PC-3 (cell line): Measurements from ENCODE around the gene DUSP18. TPM values are rescaled to one million over a fixed set of nuclear protein-coding genes. Genes with fewer than 3 reads are reported as not detected.

Source experiments
- ATAC-seq: fragments of 200-7000 bp; cut with Tn5 transposase; 2 replicates; pipeline ENCODE4 v1.9.1; 2020; ENCODE audit warnings: mild to moderate bottlenecking, moderate library complexity
- BruUV-seq: library from RNA; stranded (reverse); fragments of 400-500 nt; replicated peaks from 2 replicates; lab custom pipeline; 2021; lab: Mats Ljungman, UMichigan
- CTCF ChIA-PET: fragments of 300-600 bp; sonication (Branson Sonifier 250); formaldehyde crosslinking; loops from one replicate; lab custom pipeline; 2022; ENCODE audit warnings: antibody characterized with exemption; lab: Charles Lee
- POLR2A ChIA-PET: fragments of 300-600 bp; sonication (Branson Sonifier 250); formaldehyde crosslinking; loops from one replicate; lab custom pipeline; 2022; ENCODE audit warnings: antibody characterized with exemption; ENCODE audit not compliant: unreplicated experiment; lab: Charles Lee
- DNase-seq: peaks from one replicate; pipeline ENCODE4 v3.0.0-alpha.2; 2015
- H2AFZ ChIP-seq: fragments of 300-600 bp; sonication (generic); 2 replicates; pipeline ENCODE4 v1.6.0; 2016; ENCODE audit warnings: antibody characterized with exemption, low read length
- H3F3A ChIP-seq: fragments of 300-600 bp; sonication (generic); one replicate; pipeline ENCODE4 v1.6.0; 2017; ENCODE audit warnings: antibody characterized with exemption, low read length, control low read depth, mild to moderate bottlenecking; ENCODE audit not compliant: unreplicated experiment
- H3K27ac ChIP-seq: fragments of 300-600 bp; sonication (generic); 2 replicates; pipeline ENCODE4 v1.5.1; 2016; ENCODE audit warnings: mild to moderate bottlenecking, low read length
- H3K27me3 ChIP-seq: fragments of 300-600 bp; sonication (generic); 2 replicates; pipeline ENCODE4 v1.6.1; 2016; ENCODE audit warnings: low read length, mixed read lengths
- H3K36me3 ChIP-seq: fragments of 300-600 bp; sonication (generic); 2 replicates; pipeline ENCODE4 v1.6.1; 2016; ENCODE audit warnings: low read depth, mixed run types, low read length, mixed read lengths
- H3K4me1 ChIP-seq: fragments of 300-600 bp; sonication (generic); 2 replicates; pipeline ENCODE4 v1.5.1; 2016; ENCODE audit warnings: low read length; ENCODE audit not compliant: insufficient read depth
- H3K4me2 ChIP-seq: fragments of 300-600 bp; sonication (generic); 2 replicates; pipeline ENCODE4 v1.6.0; 2016; ENCODE audit warnings: low read length
- H3K4me3 ChIP-seq: fragments of 300-600 bp; sonication (generic); 2 replicates; pipeline ENCODE4 v1.5.1; 2016; ENCODE audit warnings: mild to moderate bottlenecking, low read length, mixed read lengths
- H3K79me2 ChIP-seq: fragments of 300-600 bp; sonication (generic); 2 replicates; pipeline ENCODE4 v1.6.1; 2017; ENCODE audit warnings: low read length, mixed read lengths
- H3K9ac ChIP-seq: fragments of 300-600 bp; sonication (generic); 2 replicates; pipeline ENCODE4 v1.6.0; 2016; ENCODE audit warnings: mild to moderate bottlenecking, low read length
- H3K9me2 ChIP-seq: fragments of 300-600 bp; sonication (generic); replicated peaks from 2 replicates; pipeline ENCODE4 v1.6.1; 2016; ENCODE audit warnings: mixed run types, low read length, mixed read lengths
- H3K9me3 ChIP-seq: fragments of 300-600 bp; sonication (generic); 2 replicates; pipeline ENCODE4 v1.6.1; 2016; ENCODE audit warnings: low read length, mixed read lengths
- H4K20me1 ChIP-seq: fragments of 300-600 bp; sonication (generic); 2 replicates; pipeline ENCODE4 v1.6.1; 2016; ENCODE audit warnings: low read length, mixed read lengths
- CTCF ChIP-seq: fragments of 300-600 bp; sonication (generic); conservative IDR thresholded peaks from 2 replicates; pipeline ENCODE4 v1.5.1; 2017; ENCODE audit warnings: antibody characterized with exemption, low read depth, mild to moderate bottlenecking, low read length
- EZH2 ChIP-seq: fragments of 300-600 bp; sonication (generic); IDR thresholded peaks from one replicate; pipeline ENCODE4 v1.6.1; 2017; ENCODE audit warnings: antibody characterized with exemption, mild to moderate bottlenecking, low read length; ENCODE audit not compliant: unreplicated experiment
- EZH2phosphoT487 ChIP-seq: fragments of 300-600 bp; sonication (generic); IDR thresholded peaks from 2 replicates; pipeline ENCODE4 v1.6.1; 2018; ENCODE audit warnings: mild to moderate bottlenecking, antibody characterized with exemption, low read length, borderline replicate concordance
- intact Hi-C: fragments of 100-400 bp; cut with micrococcal nuclease; formaldehyde crosslinking; loops from 2 replicates; pipeline ENCODE4 v1.9.0; 2023
- total RNA-seq: library from RNA; depleted of rRNA; stranded (reverse); fragments of >200 nt; gene quantifications from 2 replicates; pipeline ENCODE4 v1.2.3, GENCODE V29; 2014

The DUSP18 gene
- total RNA-seq, 1 experiment from 2014 or later: 7.7 TPM

GRCh38 chr22:30655532-30655931 is 12.1 kb downstream of the DUSP18 start:
- no peaks in the 10 kb centered on the region for H3K79me2 ChIP-seq
- no TSS peak for BruUV-seq
- no peaks in the 10 kb centered on the region for H3K27me3 ChIP-seq
- DNase-seq (no peak), ATAC-seq (no peak)
- H3K4me2 ChIP-seq: no peak overlapping the region
- no peak overlapping the region for H3K9ac ChIP-seq
- ChIA-PET CTCF (no interaction called here), POLR2A (no interaction called here)
- intact Hi-C loops: no loop called here
- H3F3A ChIP-seq: no peaks in the 10 kb centered on the region
- no peak for TF ChIP-seq EZH2phosphoT487
- TF ChIP-seq CTCF: no peak
- TF ChIP-seq EZH2: no peak
- no peak overlapping the region for H3K27ac ChIP-seq
- no peaks in the 10 kb centered on the region for H3K9me3 ChIP-seq
- H3K4me3 ChIP-seq: no peak overlapping the region
- no peaks in the 10 kb centered on the region for H3K36me3 ChIP-seq
- no peak overlapping the region for H2AFZ ChIP-seq
- no peaks in the 10 kb centered on the region for H4K20me1 ChIP-seq
- H3K4me1 ChIP-seq: no peaks in the 10 kb centered on the region
- H3K9me2 ChIP-seq: no peaks in the 10 kb centered on the region

DNA sequence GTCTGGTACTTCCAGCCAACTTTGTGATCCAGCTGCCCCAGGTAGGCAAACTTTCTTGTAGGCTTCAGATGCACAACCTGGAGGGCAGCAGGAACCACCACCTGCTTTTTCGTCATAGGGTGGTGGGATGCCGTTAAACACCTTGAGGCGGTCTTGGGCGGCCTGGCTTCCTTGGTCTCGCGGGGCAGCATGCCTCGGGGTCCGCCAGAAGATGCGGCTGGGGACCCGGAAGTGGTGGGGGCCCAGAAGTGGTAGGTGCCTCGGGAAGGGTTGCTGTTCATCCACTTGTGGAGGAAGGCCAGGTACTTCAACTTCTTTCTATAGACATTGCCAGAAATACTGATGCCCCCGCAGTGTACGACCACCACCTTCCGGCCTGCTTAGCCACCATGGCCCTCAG is 13.3 kb downstream of the DUSP18 start:
- CTCF ChIA-PET: no interaction called here
- intact Hi-C loops: no loop called here
- no TSS peak for BruUV-seq
- POLR2A ChIA-PET: no interaction called here
- Histone ChIP-seq H4K20me1 (no peaks in the 10 kb centered on the region), H3K9me2 (no peaks in the 10 kb centered on the region), H3K27ac (no peak overlapping the region), H3K9ac (no peak overlapping the region), H3K4me2 (no peak overlapping the region), H3K9me3 (no peaks in the 10 kb centered on the region), H3F3A (no peaks in the 10 kb centered on the region), H3K4me1 (peaks cover 4% of the 10 kb centered on the region; the same call in 1 of the 2 replicates), H2AFZ (no peak overlapping the region), H3K36me3 (no peaks in the 10 kb centered on the region), H3K4me3 (no peak overlapping the region), H3K27me3 (no peaks in the 10 kb centered on the region), H3K79me2 (no peaks in the 10 kb centered on the region)
- no peak for ATAC-seq
- TF ChIP-seq EZH2: no peak
- no peak for TF ChIP-seq EZH2phosphoT487
- no peak for TF ChIP-seq CTCF
- no peak for DNase-seq

DNA sequence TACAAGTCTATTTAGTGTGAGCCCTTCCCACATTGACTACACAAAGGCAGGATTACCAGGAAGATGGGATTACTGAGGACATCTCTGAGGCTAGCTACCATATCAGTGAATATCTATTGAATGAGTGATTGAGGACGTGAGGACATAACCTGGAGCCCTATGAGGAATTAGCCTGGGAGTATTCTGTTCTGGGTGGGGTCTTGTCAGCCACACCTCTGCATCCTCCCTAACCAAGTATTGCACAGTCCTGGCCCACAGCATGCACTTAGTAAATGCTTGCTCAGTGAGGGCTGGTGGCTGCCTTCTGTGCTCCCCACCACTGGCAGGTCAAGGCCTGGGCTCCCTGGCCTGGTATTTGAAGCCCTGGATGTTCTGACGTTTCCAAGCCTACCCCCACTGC is 14.8 kb downstream of the DUSP18 start:
- H3K79me2 ChIP-seq: no peaks in the 10 kb centered on the region
- no peaks in the 10 kb centered on the region for H3K27me3 ChIP-seq
- H3K9me3 ChIP-seq: no peaks in the 10 kb centered on the region
- no peak for DNase-seq
- ATAC-seq: no peak
- no peak for TF ChIP-seq EZH2phosphoT487
- TF ChIP-seq EZH2: no peak
- no peak for TF ChIP-seq CTCF
- POLR2A ChIA-PET: no interaction called here
- intact Hi-C loops: no loop called here
- H3K4me1 ChIP-seq: peaks cover 11% of the 10 kb centered on the region
- H3K27ac ChIP-seq: no peak overlapping the region
- no peak overlapping the region for H3K9ac ChIP-seq
- BruUV-seq: no TSS peak
- H4K20me1 ChIP-seq: no peaks in the 10 kb centered on the region
- H3K4me3 ChIP-seq: no peak overlapping the region
- H2AFZ ChIP-seq: no peak overlapping the region
- H3K36me3 ChIP-seq: no peaks in the 10 kb centered on the region
- CTCF ChIA-PET: no interaction called here
- no peaks in the 10 kb centered on the region for H3F3A ChIP-seq
- H3K9me2 ChIP-seq: no peaks in the 10 kb centered on the region
- H3K4me2 ChIP-seq: no peak overlapping the region
